Measurements from ENCODE around the gene WDR73. TPM values are rescaled to one million over a fixed set of nuclear protein-coding genes. Genes with fewer than 3 reads are reported as not detected.

WDR73 gene
- total RNA-seq, 1 experiment from 2014 or later = 23.1 TPM

- peak; percentile 78 for DNase-seq (ENCODE audit: low read depth)
- in situ Hi-C loops (cut with HindIII; ENCODE audit: low pct_unique_long_range_greater_than_20kb, low sequenced_read_pairs) = no loop called here
These were observed 20.5 kb downstream of the WDR73 start for GRCh38 chr15:84633311-84634227.

- in situ Hi-C loops (cut with HindIII; ENCODE audit: low pct_unique_long_range_greater_than_20kb, low sequenced_read_pairs) = no loop called here
- DNase-seq (ENCODE audit: low read depth) = peak; percentile 32
These were observed 22.3 kb downstream of the WDR73 start for GRCh38 chr15:84631706-84632272.

- in situ Hi-C loops (cut with HindIII; ENCODE audit: low pct_unique_long_range_greater_than_20kb, low sequenced_read_pairs) = no loop called here
- no peak for DNase-seq (ENCODE audit: low read depth)
These were observed 25.1 kb downstream of the WDR73 start for GRCh38 chr15:84629033-84629432.

- DNase-seq (ENCODE audit: low read depth) = no peak
- in situ Hi-C loops (cut with HindIII; ENCODE audit: low pct_unique_long_range_greater_than_20kb, low sequenced_read_pairs) = no loop called here
These were observed 29.0 kb downstream of the WDR73 start for GRCh38 chr15:84625123-84625522.

GRCh38 chr15:84624359-84624758 is 29.7 kb downstream of the WDR73 start:
- DNase-seq (ENCODE audit: low read depth) = no peak
- in situ Hi-C loops (cut with HindIII; ENCODE audit: low pct_unique_long_range_greater_than_20kb, low sequenced_read_pairs) = no loop called here

DNA sequence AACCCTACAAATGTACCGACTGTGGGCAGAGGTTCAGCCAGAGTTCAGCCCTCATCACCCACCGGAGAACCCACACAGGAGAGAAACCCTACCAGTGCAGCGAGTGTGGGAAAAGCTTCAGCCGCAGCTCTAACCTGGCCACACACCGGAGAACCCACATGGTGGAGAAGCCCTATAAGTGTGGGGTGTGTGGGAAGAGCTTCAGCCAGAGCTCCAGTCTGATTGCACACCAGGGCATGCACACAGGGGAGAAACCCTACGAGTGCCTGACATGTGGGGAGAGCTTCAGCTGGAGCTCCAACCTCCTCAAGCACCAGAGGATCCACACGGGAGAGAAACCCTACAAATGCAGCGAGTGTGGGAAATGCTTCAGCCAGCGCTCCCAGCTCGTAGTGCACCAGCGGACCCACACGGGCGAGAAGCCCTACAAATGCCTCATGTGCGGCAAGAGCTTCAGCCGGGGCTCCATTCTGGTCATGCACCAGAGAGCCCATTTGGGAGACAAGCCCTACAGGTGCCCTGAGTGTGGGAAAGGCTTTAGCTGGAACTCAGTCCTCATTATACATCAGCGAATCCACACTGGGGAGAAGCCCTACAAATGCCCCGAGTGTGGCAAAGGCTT is 32.6 kb downstream of the WDR73 start:
- no peak for DNase-seq (ENCODE audit: low read depth)
- in situ Hi-C loops (cut with HindIII; ENCODE audit: low pct_unique_long_range_greater_than_20kb, low sequenced_read_pairs) = no loop called here

- in situ Hi-C loops (cut with HindIII; ENCODE audit: low pct_unique_long_range_greater_than_20kb, low sequenced_read_pairs) = no loop called here
- DNase-seq (ENCODE audit: low read depth) = no peak
These were observed 33.5 kb downstream of the WDR73 start for GRCh38 chr15:84620626-84621025.

- in situ Hi-C loops (cut with HindIII; ENCODE audit: low pct_unique_long_range_greater_than_20kb, low sequenced_read_pairs) = no loop called here
- no peak for DNase-seq (ENCODE audit: low read depth)
These were observed 37.8 kb downstream of the WDR73 start for GRCh38 chr15:84616235-84616634.

- in situ Hi-C loops (cut with HindIII; ENCODE audit: low pct_unique_long_range_greater_than_20kb, low sequenced_read_pairs) = no loop called here
- no peak for DNase-seq (ENCODE audit: low read depth)
These were observed 42.5 kb downstream of the WDR73 start for GRCh38 chr15:84611631-84612030.

DNA sequence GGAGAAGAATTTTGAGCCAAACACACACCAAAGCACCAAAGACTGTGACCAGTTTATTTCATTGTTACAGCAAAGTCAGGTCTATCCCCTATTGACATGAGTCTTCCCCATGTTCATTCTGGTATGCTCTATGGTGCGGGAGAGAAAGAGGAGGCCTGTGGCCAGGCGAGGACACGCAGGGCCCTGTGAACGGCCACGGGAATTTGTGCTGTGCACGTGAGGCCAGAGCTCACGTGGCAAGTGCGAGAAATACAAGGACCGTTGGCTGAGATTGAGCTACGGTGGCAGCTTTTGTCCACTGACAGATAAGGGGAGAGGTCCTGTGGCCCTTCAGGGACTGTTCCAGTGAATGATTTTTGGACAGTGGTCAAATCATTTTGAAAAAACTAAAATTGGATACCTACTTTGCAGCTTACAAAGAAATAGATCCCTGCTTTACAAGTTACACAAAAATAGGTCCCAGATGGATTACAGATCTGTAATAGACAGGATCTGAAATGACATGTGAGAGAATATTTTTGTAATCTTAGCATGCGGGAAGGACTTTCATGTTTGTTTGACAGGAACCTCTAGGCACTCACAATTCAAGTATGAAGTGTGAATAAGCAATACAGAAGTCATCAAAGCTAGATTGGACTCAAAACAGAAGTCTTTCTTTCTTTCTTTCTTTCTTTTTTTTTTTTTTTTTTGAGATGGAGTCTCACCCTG is 44.1 kb downstream of the WDR73 start:
- in situ Hi-C loops (cut with HindIII; ENCODE audit: low pct_unique_long_range_greater_than_20kb, low sequenced_read_pairs) = no loop called here
- no peak for DNase-seq (ENCODE audit: low read depth)

DNA sequence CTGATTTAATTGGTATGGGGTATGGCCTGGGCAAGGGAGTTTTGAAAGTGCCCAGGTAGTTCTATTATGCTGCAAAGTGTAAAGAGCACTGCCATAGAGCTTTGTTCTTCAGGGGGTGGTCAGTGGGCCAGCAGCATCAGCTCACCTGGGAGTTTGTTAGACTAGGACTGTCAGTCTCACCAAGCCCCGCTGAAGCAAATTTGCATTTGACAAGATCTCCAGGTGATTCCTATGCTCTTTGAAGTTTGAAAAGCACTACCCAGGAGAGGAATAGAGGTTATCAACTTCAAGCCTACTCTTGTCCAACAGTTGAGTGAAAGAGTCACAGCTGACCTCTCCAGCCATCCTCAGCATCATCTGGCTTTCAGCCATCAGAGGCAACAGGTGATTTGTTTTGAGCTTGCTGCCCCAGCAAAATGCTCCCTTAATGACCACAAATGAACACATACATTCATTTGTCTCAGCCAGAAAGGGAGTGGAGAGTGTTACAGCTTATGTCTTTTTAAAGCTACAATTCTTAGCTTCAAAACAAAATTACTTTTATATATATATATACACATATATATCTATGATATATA is 45.3 kb downstream of the WDR73 start:
- DNase-seq (ENCODE audit: low read depth) = no peak
- in situ Hi-C loops (cut with HindIII; ENCODE audit: low pct_unique_long_range_greater_than_20kb, low sequenced_read_pairs) = no loop called here

- in situ Hi-C loops (cut with HindIII; ENCODE audit: low pct_unique_long_range_greater_than_20kb, low sequenced_read_pairs) = no loop called here
- no peak for DNase-seq (ENCODE audit: low read depth)
These were observed 47.4 kb downstream of the WDR73 start for GRCh38 chr15:84606653-84607120.

GRCh38 chr15:84605554-84605882 is 48.6 kb downstream of the WDR73 start:
- in situ Hi-C loops (cut with HindIII; ENCODE audit: low pct_unique_long_range_greater_than_20kb, low sequenced_read_pairs) = no loop called here
- DNase-seq (ENCODE audit: low read depth) = no peak

DNA sequence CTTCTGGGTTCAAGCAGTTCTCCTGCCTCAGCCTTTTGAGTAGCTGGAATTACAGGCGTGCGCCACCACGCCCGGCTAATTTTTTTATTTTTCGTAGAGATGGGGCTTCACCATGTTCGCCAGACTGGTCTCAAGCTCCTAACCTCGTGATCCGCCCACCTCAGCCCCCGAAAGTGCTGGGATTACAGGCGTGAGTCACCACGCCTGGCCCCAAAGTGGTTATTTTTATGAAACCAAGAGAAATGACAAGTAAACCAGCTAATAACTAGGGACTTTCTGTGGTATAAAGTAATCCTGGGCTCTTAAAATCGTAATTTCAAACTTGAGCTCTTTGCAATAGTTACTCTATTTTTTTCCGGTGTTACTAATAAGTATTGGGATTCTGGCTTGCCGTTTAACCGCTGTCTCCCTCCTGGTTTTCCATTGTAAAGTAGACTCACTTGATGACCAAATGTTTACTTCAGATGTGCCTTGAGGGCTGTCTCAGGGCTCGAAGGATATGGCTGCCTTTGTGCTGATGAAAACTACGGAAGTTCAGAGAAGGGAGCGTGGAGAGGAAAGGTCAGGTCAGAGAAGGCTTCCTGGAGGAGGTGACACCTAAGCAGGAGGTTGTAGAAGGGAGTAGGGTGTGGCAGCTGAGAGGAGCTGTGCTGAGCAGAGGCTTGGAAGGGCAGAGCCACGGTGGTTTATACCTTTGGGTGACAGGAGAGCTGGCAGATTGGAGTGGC is 49.1 kb downstream of the WDR73 start:
- in situ Hi-C loops (cut with HindIII; ENCODE audit: low pct_unique_long_range_greater_than_20kb, low sequenced_read_pairs) = no loop called here
- no peak for DNase-seq (ENCODE audit: low read depth)

DNA sequence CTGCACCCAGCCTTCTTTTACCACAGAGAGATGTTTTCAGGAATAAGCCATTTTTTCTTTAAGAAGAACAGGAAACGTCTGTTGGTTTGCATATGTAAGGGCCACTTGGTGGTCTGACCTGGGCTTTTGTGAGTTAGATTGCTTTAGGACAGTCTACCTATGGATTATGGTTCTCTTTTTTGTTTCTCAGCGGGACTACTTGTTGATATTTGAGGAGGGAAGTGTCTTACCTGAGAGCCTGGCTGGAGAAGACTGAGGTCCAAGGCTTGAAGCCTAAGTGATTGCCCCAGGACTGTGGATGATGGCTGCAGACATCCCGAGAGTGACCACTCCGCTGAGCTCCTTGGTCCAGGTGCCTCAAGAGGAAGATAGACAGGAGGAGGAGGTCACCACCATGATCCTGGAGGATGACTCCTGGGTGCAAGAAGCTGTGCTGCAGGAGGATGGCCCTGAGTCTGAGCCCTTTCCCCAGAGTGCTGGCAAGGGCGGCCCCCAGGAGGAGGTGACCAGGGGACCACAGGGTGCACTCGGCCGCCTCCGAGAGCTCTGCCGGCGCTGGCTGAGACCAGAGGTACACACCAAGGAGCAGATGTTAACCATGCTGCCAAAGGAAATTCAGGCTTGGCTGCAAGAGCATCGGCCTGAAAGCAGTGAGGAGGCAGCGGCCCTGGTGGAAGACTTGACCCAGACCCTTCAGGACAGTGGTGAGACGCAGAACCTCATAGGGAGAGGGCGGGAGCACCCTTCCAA is 50.3 kb downstream of the WDR73 start:
- in situ Hi-C loops (cut with HindIII; ENCODE audit: low pct_unique_long_range_greater_than_20kb, low sequenced_read_pairs) = no loop called here

DNA sequence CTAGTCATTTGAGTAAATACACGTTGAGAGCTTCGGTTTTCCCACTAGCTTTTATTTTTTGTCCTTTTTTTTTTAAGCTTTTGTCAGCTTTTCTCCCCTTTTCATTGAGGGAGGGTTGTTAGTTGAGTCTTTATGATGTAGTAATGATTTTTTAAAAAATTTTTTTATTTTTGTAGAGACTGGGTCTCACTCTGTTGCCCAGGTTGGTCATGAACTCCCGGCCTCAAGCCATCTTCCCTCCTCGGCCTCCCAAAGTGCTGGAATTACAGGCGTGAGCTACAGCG is 52.6 kb downstream of the WDR73 start:
- no peak for DNase-seq (ENCODE audit: low read depth)
- in situ Hi-C loops (cut with HindIII; ENCODE audit: low pct_unique_long_range_greater_than_20kb, low sequenced_read_pairs) = no loop called here

More for the DNA sequence above, 50.3 kb downstream of the WDR73 start:
- DNase-seq (ENCODE audit: low read depth) = no peak

All from Caki2 (cell line).